Epithelial cell of proximal tubule (primary cell): ENCODE measurements around the gene MAST2. TPM values are rescaled to one million over a fixed set of nuclear protein-coding genes. Genes with fewer than 3 reads are reported as not detected.

Experiments used
- DNase-seq: peaks from one replicate; pipeline ENCODE4 v3.0.0-alpha.2; 2011; ENCODE audit warnings: low read depth
- H3K4me3 ChIP-seq: 2 replicates; pipeline ENCODE4 v1.5.1; 2011; ENCODE audit warnings: low read depth, mild to moderate bottlenecking, low read length
- CTCF ChIP-seq: conservative IDR thresholded peaks from 2 replicates; pipeline ENCODE4 v1.5.1; 2012; ENCODE audit warnings: low read depth, mild to moderate bottlenecking, low read length
- total RNA-seq: library from RNA; depleted of rRNA; stranded (reverse); fragments of >200 nt; gene quantifications from 2 replicates; pipeline ENCODE4 v1.2.3, GENCODE V29; 2015

The MAST2 gene
- total RNA-seq, 1 donor from 2014 or later = 30.3 TPM

GRCh38 chr1:45971335-45971734 lies 167.9 kb downstream of the MAST2 start:
- no peak overlapping the region for H3K4me3 ChIP-seq
- TF ChIP-seq CTCF = no peak
- DNase-seq = no peak

- no peak for TF ChIP-seq CTCF
- DNase-seq = no peak
- H3K4me3 ChIP-seq = no peak overlapping the region
These were observed 168.6 kb downstream of the MAST2 start for GRCh38 chr1:45971922-45972531.

- DNase-seq = no peak
- no peak for TF ChIP-seq CTCF
- H3K4me3 ChIP-seq = no peak overlapping the region
These were observed 169.2 kb downstream of the MAST2 start for GRCh38 chr1:45972621-45973020.

- TF ChIP-seq CTCF = no peak
- no peak for DNase-seq
- no peak overlapping the region for H3K4me3 ChIP-seq
These were observed 169.7 kb downstream of the MAST2 start for GRCh38 chr1:45973121-45973520.

- peak; percentile 6 for TF ChIP-seq CTCF
- no peak for DNase-seq
These were observed 171.3 kb downstream of the MAST2 start for GRCh38 chr1:45974541-45975269.

GRCh38 chr1:45976623-45977022 lies 173.2 kb downstream of the MAST2 start:
- TF ChIP-seq CTCF = no peak
- no peak overlapping the region for H3K4me3 ChIP-seq
- DNase-seq = no peak

More at GRCh38 chr1:45974541-45975269, 171.3 kb downstream of the MAST2 start:
- H3K4me3 ChIP-seq = no peak overlapping the region
